ENCODE data around the gene DDN. TPM values are rescaled to one million over a fixed set of nuclear protein-coding genes. Genes with fewer than 3 reads are reported as not detected.

The DDN gene
- total and polyA plus RNA-seq, 10 of the 15 experiments (the other 5 are each of a cell fraction or from before 2014, with no cell fraction given) = 0.10 to 13.4 (median 3.7) TPM

DNA sequence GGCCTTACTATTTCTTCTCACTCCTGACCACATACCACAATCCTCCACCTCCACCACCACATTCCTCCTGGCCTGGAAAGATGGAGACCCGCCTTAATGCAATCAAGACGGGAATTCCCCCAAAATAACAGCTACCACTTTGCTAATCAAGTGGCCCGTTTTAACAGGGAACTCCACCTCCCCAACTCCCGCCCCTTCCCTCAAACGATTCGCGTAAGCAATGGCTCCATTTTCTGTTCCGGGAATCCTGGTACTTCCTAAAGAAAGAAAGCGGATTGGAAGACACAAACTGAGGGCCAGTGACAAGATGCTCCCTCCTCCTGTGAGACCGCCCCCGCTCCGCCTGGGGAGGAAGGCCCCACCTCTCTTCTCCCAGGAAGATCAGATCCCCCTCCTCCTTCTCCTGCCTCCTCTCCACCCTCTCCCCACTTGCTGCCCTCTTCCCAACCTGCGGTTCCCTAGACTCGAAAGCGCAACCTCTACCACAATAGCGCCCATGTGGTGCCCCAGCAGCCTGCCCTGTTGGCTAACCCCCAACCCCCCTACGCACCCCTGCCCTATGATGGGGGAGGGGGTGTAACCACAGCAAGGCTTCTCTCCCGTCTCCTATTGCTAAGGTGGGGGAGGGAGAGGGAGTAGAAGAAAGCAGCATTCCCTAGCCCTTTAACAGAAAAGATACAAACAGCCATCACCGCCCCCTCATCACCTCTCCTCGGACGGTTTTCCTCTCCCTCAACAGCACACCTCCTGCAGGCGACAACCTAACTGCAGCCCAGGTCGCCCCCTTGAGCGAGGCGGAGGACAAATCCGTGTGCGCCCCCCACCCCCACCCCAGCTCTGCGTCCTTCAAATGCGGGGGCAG is 42.7 kb downstream of the DDN start (continued):
- TF ChIP-seq, protein P1, sequence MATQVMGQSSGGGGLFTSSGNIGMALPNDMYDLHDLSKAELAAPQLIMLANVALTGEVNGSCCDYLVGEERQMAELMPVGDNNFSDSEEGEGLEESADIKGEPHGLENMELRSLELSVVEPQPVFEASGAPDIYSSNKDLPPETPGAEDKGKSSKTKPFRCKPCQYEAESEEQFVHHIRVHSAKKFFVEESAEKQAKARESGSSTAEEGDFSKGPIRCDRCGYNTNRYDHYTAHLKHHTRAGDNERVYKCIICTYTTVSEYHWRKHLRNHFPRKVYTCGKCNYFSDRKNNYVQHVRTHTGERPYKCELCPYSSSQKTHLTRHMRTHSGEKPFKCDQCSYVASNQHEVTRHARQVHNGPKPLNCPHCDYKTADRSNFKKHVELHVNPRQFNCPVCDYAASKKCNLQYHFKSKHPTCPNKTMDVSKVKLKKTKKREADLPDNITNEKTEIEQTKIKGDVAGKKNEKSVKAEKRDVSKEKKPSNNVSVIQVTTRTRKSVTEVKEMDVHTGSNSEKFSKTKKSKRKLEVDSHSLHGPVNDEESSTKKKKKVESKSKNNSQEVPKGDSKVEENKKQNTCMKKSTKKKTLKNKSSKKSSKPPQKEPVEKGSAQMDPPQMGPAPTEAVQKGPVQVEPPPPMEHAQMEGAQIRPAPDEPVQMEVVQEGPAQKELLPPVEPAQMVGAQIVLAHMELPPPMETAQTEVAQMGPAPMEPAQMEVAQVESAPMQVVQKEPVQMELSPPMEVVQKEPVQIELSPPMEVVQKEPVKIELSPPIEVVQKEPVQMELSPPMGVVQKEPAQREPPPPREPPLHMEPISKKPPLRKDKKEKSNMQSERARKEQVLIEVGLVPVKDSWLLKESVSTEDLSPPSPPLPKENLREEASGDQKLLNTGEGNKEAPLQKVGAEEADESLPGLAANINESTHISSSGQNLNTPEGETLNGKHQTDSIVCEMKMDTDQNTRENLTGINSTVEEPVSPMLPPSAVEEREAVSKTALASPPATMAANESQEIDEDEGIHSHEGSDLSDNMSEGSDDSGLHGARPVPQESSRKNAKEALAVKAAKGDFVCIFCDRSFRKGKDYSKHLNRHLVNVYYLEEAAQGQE (IDR thresholded peaks at IDR 0.05; ENCODE audit: low read depth, low read length) = no peak
- no peak for TF ChIP-seq PML (IDR thresholded peaks at IDR 0.05; ENCODE audit: low read length)
- 0 out of 2 replicates have a peak, but pooled peaks have one; percentile 32 for TF ChIP-seq CREB1 (IDR thresholded peaks at IDR 0.05; ENCODE audit: low read depth)
- TF ChIP-seq, protein P2, sequence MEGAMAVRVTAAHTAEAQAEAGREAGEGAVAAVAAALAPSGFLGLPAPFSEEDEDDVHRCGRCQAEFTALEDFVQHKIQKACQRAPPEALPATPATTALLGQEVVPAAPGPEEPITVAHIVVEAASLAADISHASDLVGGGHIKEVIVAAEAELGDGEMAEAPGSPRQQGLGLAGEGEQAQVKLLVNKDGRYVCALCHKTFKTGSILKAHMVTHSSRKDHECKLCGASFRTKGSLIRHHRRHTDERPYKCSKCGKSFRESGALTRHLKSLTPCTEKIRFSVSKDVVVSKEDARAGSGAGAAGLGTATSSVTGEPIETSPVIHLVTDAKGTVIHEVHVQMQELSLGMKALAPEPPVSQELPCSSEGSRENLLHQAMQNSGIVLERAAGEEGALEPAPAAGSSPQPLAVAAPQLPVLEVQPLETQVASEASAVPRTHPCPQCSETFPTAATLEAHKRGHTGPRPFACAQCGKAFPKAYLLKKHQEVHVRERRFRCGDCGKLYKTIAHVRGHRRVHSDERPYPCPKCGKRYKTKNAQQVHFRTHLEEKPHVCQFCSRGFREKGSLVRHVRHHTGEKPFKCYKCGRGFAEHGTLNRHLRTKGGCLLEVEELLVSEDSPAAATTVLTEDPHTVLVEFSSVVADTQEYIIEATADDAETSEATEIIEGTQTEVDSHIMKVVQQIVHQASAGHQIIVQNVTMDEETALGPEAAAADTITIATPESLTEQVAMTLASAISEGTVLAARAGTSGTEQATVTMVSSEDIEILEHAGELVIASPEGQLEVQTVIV (IDR thresholded peaks at IDR 0.05; ENCODE audit: borderline replicate concordance, partially characterized antibody) = no peak
- no peak for TF ChIP-seq FOXK2 (IDR thresholded peaks at IDR 0.05)
- TF ChIP-seq NFIC (IDR thresholded peaks at IDR 0.05; ENCODE audit: low read depth, low read length) = no peak
- TF ChIP-seq POLR2AphosphoS5 (IDR thresholded peaks at IDR 0.05; ENCODE audit: low read length) = no peak
- TF ChIP-seq CHD4 (IDR thresholded peaks at IDR 0.05) = no peak
- TF ChIP-seq ZNF274 (IDR thresholded peaks at IDR 0.05; ENCODE audit: insufficient read depth, insufficient read length) = no peak
- TF ChIP-seq, protein P3, sequence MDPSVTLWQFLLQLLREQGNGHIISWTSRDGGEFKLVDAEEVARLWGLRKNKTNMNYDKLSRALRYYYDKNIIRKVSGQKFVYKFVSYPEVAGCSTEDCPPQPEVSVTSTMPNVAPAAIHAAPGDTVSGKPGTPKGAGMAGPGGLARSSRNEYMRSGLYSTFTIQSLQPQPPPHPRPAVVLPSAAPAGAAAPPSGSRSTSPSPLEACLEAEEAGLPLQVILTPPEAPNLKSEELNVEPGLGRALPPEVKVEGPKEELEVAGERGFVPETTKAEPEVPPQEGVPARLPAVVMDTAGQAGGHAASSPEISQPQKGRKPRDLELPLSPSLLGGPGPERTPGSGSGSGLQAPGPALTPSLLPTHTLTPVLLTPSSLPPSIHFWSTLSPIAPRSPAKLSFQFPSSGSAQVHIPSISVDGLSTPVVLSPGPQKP (IDR thresholded peaks at IDR 0.05; ENCODE audit: low read depth, low read length) = no peak
- no peak for TF ChIP-seq BMI1 (IDR thresholded peaks at IDR 0.05; ENCODE audit: borderline replicate concordance)
- TF ChIP-seq ZNF24 (IDR thresholded peaks at IDR 0.05) = no peak
- no peak for TF ChIP-seq SRF (IDR thresholded peaks at IDR 0.05; ENCODE audit: low read depth in 2 of 2, low read length in 2 of 2)
- TF ChIP-seq ZNF207 (IDR thresholded peaks at IDR 0.05; ENCODE audit: borderline replicate concordance) = no peak
- no peak for TF ChIP-seq FOXM1 (IDR thresholded peaks at IDR 0.05; ENCODE audit: low read depth, low read length)
- TF ChIP-seq RUNX3 (IDR thresholded peaks at IDR 0.05; ENCODE audit: low read length) = peak; percentile 63
- no peak for TF ChIP-seq RB1 (IDR thresholded peaks at IDR 0.05; ENCODE audit: borderline replicate concordance)
- no peak for TF ChIP-seq HDAC6 (IDR thresholded peaks at IDR 0.05; ENCODE audit: unreplicated experiment)
- no peak for TF ChIP-seq MEF2B (IDR thresholded peaks at IDR 0.05; ENCODE audit: partially characterized antibody, poor library complexity, severe bottlenecking)
- TF ChIP-seq RELA (IDR thresholded peaks at IDR 0.05; ENCODE audit: borderline replicate concordance, partially characterized antibody) = no peak
- 0 out of 2 replicates have a peak, but pooled peaks have one; percentile 2 for TF ChIP-seq YY1 (IDR thresholded peaks at IDR 0.05; ENCODE audit: low read depth, low read length)
- TF ChIP-seq, protein P4, sequence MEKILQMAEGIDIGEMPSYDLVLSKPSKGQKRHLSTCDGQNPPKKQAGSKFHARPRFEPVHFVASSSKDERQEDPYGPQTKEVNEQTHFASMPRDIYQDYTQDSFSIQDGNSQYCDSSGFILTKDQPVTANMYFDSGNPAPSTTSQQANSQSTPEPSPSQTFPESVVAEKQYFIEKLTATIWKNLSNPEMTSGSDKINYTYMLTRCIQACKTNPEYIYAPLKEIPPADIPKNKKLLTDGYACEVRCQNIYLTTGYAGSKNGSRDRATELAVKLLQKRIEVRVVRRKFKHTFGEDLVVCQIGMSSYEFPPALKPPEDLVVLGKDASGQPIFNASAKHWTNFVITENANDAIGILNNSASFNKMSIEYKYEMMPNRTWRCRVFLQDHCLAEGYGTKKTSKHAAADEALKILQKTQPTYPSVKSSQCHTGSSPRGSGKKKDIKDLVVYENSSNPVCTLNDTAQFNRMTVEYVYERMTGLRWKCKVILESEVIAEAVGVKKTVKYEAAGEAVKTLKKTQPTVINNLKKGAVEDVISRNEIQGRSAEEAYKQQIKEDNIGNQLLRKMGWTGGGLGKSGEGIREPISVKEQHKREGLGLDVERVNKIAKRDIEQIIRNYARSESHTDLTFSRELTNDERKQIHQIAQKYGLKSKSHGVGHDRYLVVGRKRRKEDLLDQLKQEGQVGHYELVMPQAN (conservative IDR thresholded peaks at IDR 0.05) = no peak

All from GM12878 (cell line).